CD4-positive, alpha-beta memory T cell (primary cell): Measurements from ENCODE around the gene PCSK2. TPM values are rescaled to one million over a fixed set of nuclear protein-coding genes. Genes with fewer than 3 reads are reported as not detected.

Experiments used
- CTCF ChIA-PET: fragments of 350-600 bp; sonication (Branson Sonifier 250); formaldehyde crosslinking; loops from one replicate; lab custom pipeline; 2021; ENCODE audit warnings: inconsistent platforms; ENCODE audit not compliant: partially characterized antibody; lab: Charles Lee
- POLR2A ChIA-PET: fragments of 350-600 bp; sonication (Branson Sonifier 250); formaldehyde crosslinking; loops from one replicate; lab custom pipeline; 2021; ENCODE audit not compliant: partially characterized antibody; lab: Charles Lee
- DNase-seq, 5 donors: peaks; one replicate each; pipeline versions ENCODE4 v3.0.0 to v3.0.0-alpha.2; 2020 to 2022; ENCODE audit warnings: mixed read lengths in 1 of 5
- H3K27ac ChIP-seq: one replicate; pipeline ENCODE4 v1.7.0; 2013; ENCODE audit warnings: low read depth, low read length
- H3K27me3 ChIP-seq: 2 replicates; pipeline ENCODE4 v1.7.0; 2013; ENCODE audit warnings: mild to moderate bottlenecking, low read length, moderate library complexity; ENCODE audit not compliant: insufficient read depth
- H3K36me3 ChIP-seq: 2 replicates; pipeline ENCODE4 v1.7.0; 2013; ENCODE audit warnings: mild to moderate bottlenecking, low read length, moderate library complexity; ENCODE audit not compliant: insufficient read depth
- H3K4me1 ChIP-seq: 2 replicates; pipeline ENCODE4 v1.7.0; 2013; ENCODE audit warnings: mild to moderate bottlenecking, low read length, moderate library complexity; ENCODE audit not compliant: insufficient read depth
- H3K4me3 ChIP-seq, 2 donors: one replicate each; pipeline ENCODE4 v1.7.0; 2013; ENCODE audit warnings: low read length in 2 of 2, mild to moderate bottlenecking in 1 of 2
- H3K9me3 ChIP-seq, 2 donors: one replicate each; pipeline ENCODE4 v1.7.0; 2013; ENCODE audit warnings: low read length in 2 of 2, control low read depth in 1 of 2; ENCODE audit not compliant: control insufficient read depth in 1 of 2
- H3K27ac Mint-ChIP-seq, 7 donors: one replicate each; pipeline ENCODE4 v1.8.0; 2020 to 2021; ENCODE audit warnings: mixed read lengths in 7 of 7, mild to moderate bottlenecking in 6 of 7, inconsistent platforms in 3 of 7, moderate library complexity in 3 of 7
- H3K27me3 Mint-ChIP-seq, 2 donors: one replicate each; pipeline ENCODE4 v1.8.0; 2020 to 2021; ENCODE audit warnings: mixed read lengths in 2 of 2
- H3K36me3 Mint-ChIP-seq, 2 donors: one replicate each; pipeline ENCODE4 v1.8.0; 2020 to 2021; ENCODE audit warnings: mixed read lengths in 2 of 2, inconsistent platforms in 1 of 2, mild to moderate bottlenecking in 1 of 2
- H3K4me1 Mint-ChIP-seq, 4 donors: one replicate each; pipeline ENCODE4 v1.8.0; 2020 to 2021; ENCODE audit warnings: mixed read lengths in 4 of 4, mild to moderate bottlenecking in 1 of 4
- H3K4me3 Mint-ChIP-seq, 8 donors: one replicate each; pipeline ENCODE4 v1.8.0; 2020 to 2021; ENCODE audit warnings: mixed read lengths in 8 of 8, mild to moderate bottlenecking in 7 of 8, moderate library complexity in 6 of 8, inconsistent platforms in 3 of 8
- H3K9me3 Mint-ChIP-seq, 8 donors: one replicate each; pipeline ENCODE4 v1.8.0; 2020 to 2021; ENCODE audit warnings: mixed read lengths in 8 of 8, mild to moderate bottlenecking in 5 of 8, inconsistent platforms in 3 of 8, moderate library complexity in 1 of 8
- intact Hi-C: fragments of 100-400 bp; cut with micrococcal nuclease; formaldehyde crosslinking; loops from one replicate; pipeline ENCODE4 v1.15.1; 2023
- polyA plus RNA-seq, 2 donors: library from polyadenylated mRNA; unstranded; fragments of 300-500 nt; fragmentation: Illumina TruSeq; gene quantifications; one replicate each; pipeline ENCODE4 v1.2.3, GENCODE V29; 2021
- total RNA-seq, 2 experiments: library from RNA; stranded (reverse); gene quantifications; one replicate each; pipeline ENCODE4 v1.2.3, GENCODE V29; 2021

The PCSK2 gene
- total and polyA plus RNA-seq, 4 experiments from 2014 or later = not detected

DNA sequence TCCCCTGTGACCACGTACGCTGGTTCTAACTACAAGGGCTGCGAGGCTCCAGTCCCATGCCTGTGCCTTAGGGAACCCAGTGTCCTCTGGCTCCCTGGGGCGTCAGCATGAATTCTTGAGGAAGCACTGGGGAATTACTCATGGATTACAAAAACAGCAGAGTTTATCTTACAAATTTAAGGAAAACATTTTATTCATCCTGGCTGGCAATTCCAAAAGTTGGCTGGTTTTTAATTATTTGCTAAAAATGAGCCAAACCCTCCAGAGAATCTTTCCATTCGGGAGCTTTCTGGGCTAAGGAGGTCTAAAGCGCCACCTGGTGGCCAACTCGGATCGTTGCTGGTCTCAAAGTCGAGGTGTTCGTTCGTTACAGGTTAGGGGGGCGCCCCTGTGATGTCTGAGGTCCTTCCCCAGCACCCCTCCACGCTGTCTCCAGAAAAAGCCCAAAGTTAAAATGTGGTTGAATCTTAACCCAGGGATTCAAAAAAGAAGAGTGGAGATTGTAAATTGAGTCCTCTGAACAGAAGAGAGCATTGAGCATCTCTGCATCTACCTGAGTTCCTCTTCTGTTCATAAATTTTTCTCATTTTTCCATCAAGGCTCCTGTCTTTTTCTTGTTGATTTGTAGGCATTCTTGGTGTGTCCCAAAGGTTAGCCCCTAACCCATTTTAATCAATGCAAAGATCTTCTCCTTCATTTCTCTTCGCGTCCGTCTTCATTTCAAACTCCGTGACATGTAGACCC, 205.0 kb downstream of the PCSK2 start:
- no peak overlapping the region for H3K4me3 Mint-ChIP-seq
- H3K9me3 Mint-ChIP-seq = no peaks in the 10 kb centered on the region
- no peaks in the 10 kb centered on the region for H3K36me3 ChIP-seq
- no peaks in the 10 kb centered on the region for H3K9me3 ChIP-seq
- H3K27ac ChIP-seq = no peak overlapping the region
- H3K4me1 Mint-ChIP-seq = peaks cover 0 to 2% (median under 1%) of the 10 kb centered on the region in 4 donors
- H3K27me3 Mint-ChIP-seq = peaks cover 10 to 20% of the 10 kb centered on the region in 2 donors
- no peaks in the 10 kb centered on the region for H3K27me3 ChIP-seq
- CTCF ChIA-PET = interaction anchor here (1.0 to 4.8 kb wide), 7 partner anchors 11 to 633 kb away, joined by 3 to 34 read pairs (median 6); no protein-coding TSS in a partner anchor
- POLR2A ChIA-PET = no interaction called here
- intact Hi-C loops = no loop called here
- peak overlapping the region in 1 of 7 donors; percentile 38 for H3K27ac Mint-ChIP-seq
- H3K4me1 ChIP-seq = no peaks in the 10 kb centered on the region
- peak in 4 of 5 donors; percentile 13 to 32 (median 20) for DNase-seq
- H3K4me3 ChIP-seq = no peak overlapping the region
- no peaks in the 10 kb centered on the region for H3K36me3 Mint-ChIP-seq

DNA sequence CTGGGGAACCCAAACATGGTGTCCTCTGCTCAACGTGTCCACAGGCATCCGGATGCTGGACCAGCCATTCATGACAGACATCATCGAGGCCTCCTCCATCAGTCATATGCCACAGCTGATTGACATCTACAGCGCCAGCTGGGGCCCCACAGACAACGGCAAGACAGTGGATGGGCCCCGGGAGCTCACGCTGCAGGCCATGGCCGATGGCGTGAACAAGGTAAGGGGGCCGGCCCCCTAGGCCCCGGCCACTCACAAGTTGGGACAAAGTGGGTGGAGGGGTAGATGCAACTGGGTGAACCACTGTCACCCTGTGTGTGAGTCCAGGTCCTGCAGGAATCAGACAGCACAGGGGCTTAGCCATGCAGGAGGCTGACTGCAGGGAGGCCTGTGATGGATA, 209.8 kb downstream of the PCSK2 start:
- no peaks in the 10 kb centered on the region for H3K36me3 Mint-ChIP-seq
- no peak overlapping the region for H3K4me3 ChIP-seq

DNA sequence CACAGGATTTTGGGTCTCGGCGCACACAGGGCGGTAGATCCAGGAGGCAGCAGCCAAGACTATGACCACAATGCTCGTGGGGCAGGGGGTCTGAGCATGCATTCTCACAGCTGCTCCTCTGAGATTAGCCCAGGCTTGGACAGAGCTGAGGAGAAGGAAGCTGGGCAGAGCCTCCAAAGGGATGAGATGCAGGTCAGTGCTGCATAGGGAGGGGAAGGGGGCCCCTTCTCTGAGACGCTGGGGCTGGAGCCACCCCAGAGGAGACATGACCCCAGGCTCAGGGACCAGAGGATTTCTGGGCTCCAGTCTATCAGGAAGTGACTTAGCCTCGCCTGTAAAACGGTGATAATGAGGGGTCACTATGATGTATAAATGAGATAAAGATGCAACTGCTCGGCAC, 210.4 kb downstream of the PCSK2 start:
- DNase-seq = no peak
- no peaks in the 10 kb centered on the region for H3K36me3 Mint-ChIP-seq
- H3K27me3 Mint-ChIP-seq = peaks cover 10 to 16% of the 10 kb centered on the region in 2 donors
- Histone ChIP-seq H3K27ac (no peak overlapping the region), H3K4me3 (no peak overlapping the region), H3K27me3 (no peaks in the 10 kb centered on the region), H3K36me3 (no peaks in the 10 kb centered on the region), H3K9me3 (no peaks in the 10 kb centered on the region), H3K4me1 (no peaks in the 10 kb centered on the region)
- H3K4me3 Mint-ChIP-seq = no peak overlapping the region
- ChIA-PET CTCF (no interaction called here), POLR2A (no interaction called here)
- intact Hi-C loops = no loop called here
- H3K9me3 Mint-ChIP-seq = peaks cover 0 to 7% (median 4%) of the 10 kb centered on the region in 8 donors
- no peak overlapping the region for H3K27ac Mint-ChIP-seq
- H3K4me1 Mint-ChIP-seq = no peaks in the 10 kb centered on the region

More for the DNA sequence above, 209.8 kb downstream of the PCSK2 start:
- Histone ChIP-seq H3K36me3 (no peaks in the 10 kb centered on the region), H3K27ac (no peak overlapping the region), H3K4me1 (no peaks in the 10 kb centered on the region), H3K9me3 (no peaks in the 10 kb centered on the region), H3K27me3 (no peaks in the 10 kb centered on the region)
- H3K4me3 Mint-ChIP-seq = no peak overlapping the region
- peak overlapping the region in 1 of 7 donors; percentile 39 for H3K27ac Mint-ChIP-seq
- DNase-seq = no peak
- peaks cover 0 to 7% (median 2%) of the 10 kb centered on the region in 8 donors for H3K9me3 Mint-ChIP-seq
- peaks cover 0 to 2% (median under 1%) of the 10 kb centered on the region in 4 donors for H3K4me1 Mint-ChIP-seq
- peaks cover 9 to 19% of the 10 kb centered on the region in 2 donors for H3K27me3 Mint-ChIP-seq
- ChIA-PET POLR2A (no interaction called here), CTCF (no interaction called here)
- intact Hi-C loops = no loop called here

GRCh38 chr20:17438436-17439039, 211.7 kb downstream of the PCSK2 start:
- DNase-seq = no peak
- no peak overlapping the region for H3K27ac Mint-ChIP-seq
- no peak overlapping the region for H3K4me3 ChIP-seq
- ChIA-PET CTCF (interaction anchor here (2.2 kb wide), 1 partner anchor 9 kb away, joined by 14 read pairs; no protein-coding TSS in a partner anchor), POLR2A (no interaction called here)
- H3K36me3 ChIP-seq = no peaks in the 10 kb centered on the region
- H3K9me3 ChIP-seq = no peaks in the 10 kb centered on the region
- no peaks in the 10 kb centered on the region for H3K36me3 Mint-ChIP-seq
- H3K27me3 Mint-ChIP-seq = peaks cover 18% of the 10 kb centered on the region in 2 donors
- no peak overlapping the region for H3K27ac ChIP-seq
- H3K4me1 ChIP-seq = no peaks in the 10 kb centered on the region
- intact Hi-C loops = no loop called here
- no peaks in the 10 kb centered on the region for H3K27me3 ChIP-seq
- H3K9me3 Mint-ChIP-seq = peaks cover 0 to 9% (median 4%) of the 10 kb centered on the region in 8 donors
- no peaks in the 10 kb centered on the region for H3K4me1 Mint-ChIP-seq
- H3K4me3 Mint-ChIP-seq = no peak overlapping the region

DNA sequence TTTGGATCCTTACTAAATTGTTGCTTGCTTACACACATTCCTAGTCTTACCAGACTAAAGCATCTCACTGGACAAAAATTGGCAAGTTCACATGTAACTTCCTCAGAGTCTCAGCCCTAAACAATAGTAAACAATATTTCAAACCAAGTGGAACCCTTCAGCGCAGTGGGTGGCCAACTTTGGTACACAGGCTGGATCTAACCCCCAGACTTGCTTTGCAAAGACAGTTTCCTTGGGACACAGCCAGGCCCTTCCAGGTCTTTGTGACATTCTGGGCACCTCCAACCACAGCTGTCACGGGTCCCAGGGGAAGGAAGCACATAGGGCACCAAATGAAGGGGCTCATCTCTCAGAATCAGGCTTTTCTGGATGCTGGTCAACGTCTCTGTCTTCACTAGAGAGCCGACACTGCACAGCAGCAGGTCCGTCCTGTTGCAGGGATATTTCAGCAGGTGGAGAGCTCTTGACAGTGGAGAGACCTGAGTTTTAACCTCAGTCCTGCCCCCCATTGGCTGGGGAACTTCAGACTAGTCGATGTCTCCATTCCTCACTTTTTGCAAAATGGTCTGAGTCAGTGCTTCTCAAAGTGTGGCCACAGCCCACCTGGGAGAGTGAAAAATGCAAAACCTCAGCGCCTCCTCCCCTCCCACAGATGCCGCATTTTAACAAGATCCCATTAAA, 212.9 kb downstream of the PCSK2 start:
- H3K27me3 Mint-ChIP-seq = peaks cover 18 to 25% of the 10 kb centered on the region in 2 donors
- intact Hi-C loops = no loop called here
- POLR2A ChIA-PET = no interaction called here

GRCh38 chr20:17441745-17442144, 214.9 kb downstream of the PCSK2 start:
- no peaks in the 10 kb centered on the region for H3K36me3 Mint-ChIP-seq
- no peak overlapping the region for H3K4me3 ChIP-seq
- intact Hi-C loops = no loop called here
- ChIA-PET CTCF (no interaction called here), POLR2A (no interaction called here)
- peaks cover 0 to 9% (median 4%) of the 10 kb centered on the region in 8 donors for H3K9me3 Mint-ChIP-seq
- no peak overlapping the region for H3K27ac ChIP-seq
- no peaks in the 10 kb centered on the region for H3K4me1 ChIP-seq
- H3K36me3 ChIP-seq = no peaks in the 10 kb centered on the region
- no peak overlapping the region for H3K4me3 Mint-ChIP-seq
- no peak for DNase-seq
- H3K4me1 Mint-ChIP-seq = no peaks in the 10 kb centered on the region
- no peak overlapping the region for H3K27ac Mint-ChIP-seq
- peaks cover 18 to 23% of the 10 kb centered on the region in 2 donors for H3K27me3 Mint-ChIP-seq
- H3K9me3 ChIP-seq = no peaks in the 10 kb centered on the region
- peaks cover 11% of the 10 kb centered on the region for H3K27me3 ChIP-seq

More for the DNA sequence above, 212.9 kb downstream of the PCSK2 start:
- H3K4me1 ChIP-seq = no peaks in the 10 kb centered on the region
- H3K4me1 Mint-ChIP-seq = no peaks in the 10 kb centered on the region
- CTCF ChIA-PET = interaction anchor here (2.2 kb wide), 1 partner anchor 10 kb away, joined by 14 read pairs; no protein-coding TSS in a partner anchor
- no peak overlapping the region for H3K4me3 Mint-ChIP-seq
- no peak overlapping the region for H3K4me3 ChIP-seq
- DNase-seq = no peak
- peaks cover 11% of the 10 kb centered on the region for H3K27me3 ChIP-seq
- H3K27ac ChIP-seq = no peak overlapping the region
- no peak overlapping the region for H3K27ac Mint-ChIP-seq
- H3K9me3 ChIP-seq = no peaks in the 10 kb centered on the region
- no peaks in the 10 kb centered on the region for H3K36me3 Mint-ChIP-seq
- H3K36me3 ChIP-seq = no peaks in the 10 kb centered on the region
- H3K9me3 Mint-ChIP-seq = peaks cover 0 to 9% (median 4%) of the 10 kb centered on the region in 8 donors

GRCh38 chr20:17442588-17442987, 215.7 kb downstream of the PCSK2 start:
- intact Hi-C loops = no loop called here
- Mint-ChIP-seq H3K4me3 (no peak overlapping the region), H3K36me3 (no peaks in the 10 kb centered on the region), H3K9me3 (peaks cover 0 to 9% (median 4%) of the 10 kb centered on the region in 8 donors), H3K4me1 (no peaks in the 10 kb centered on the region), H3K27me3 (peaks cover 17 to 23% of the 10 kb centered on the region in 2 donors), H3K27ac (no peak overlapping the region)
- no peak overlapping the region for H3K4me3 ChIP-seq
- ChIA-PET CTCF (no interaction called here), POLR2A (no interaction called here)
- no peaks in the 10 kb centered on the region for H3K4me1 ChIP-seq
- no peak for DNase-seq
- peaks cover 11% of the 10 kb centered on the region for H3K27me3 ChIP-seq
- no peaks in the 10 kb centered on the region for H3K9me3 ChIP-seq
- H3K27ac ChIP-seq = no peak overlapping the region
- no peaks in the 10 kb centered on the region for H3K36me3 ChIP-seq
